Mesendoderm (in vitro differentiated cells): ENCODE measurements around the gene LEFTY1. TPM values are rescaled to one million over a fixed set of nuclear protein-coding genes. Genes with fewer than 3 reads are reported as not detected.

ENCODE experiments used
- small RNA-seq: library from polyadenylated mRNA; stranded (forward); fragments of <200 nt; extraction: miRNeasy Mini kit (QIAGEN cat#:217004); gene quantifications from one replicate; pipeline ENCODE3, GENCODE V24; 2013; ENCODE audit not compliant: insufficient read depth

Gene LEFTY1

Small RNA genes lying within 50 kb of the gene (small RNA-seq; reads per million reads assigned to genes)
- gene AL117348.1: not detected
